ENCODE measurements around the gene RPTOR. TPM values are rescaled to one million over a fixed set of nuclear protein-coding genes. Genes with fewer than 3 reads are reported as not detected.

Gene RPTOR
- total RNA-seq, 1 experiment from 2014 or later = 25.1 TPM

DNA sequence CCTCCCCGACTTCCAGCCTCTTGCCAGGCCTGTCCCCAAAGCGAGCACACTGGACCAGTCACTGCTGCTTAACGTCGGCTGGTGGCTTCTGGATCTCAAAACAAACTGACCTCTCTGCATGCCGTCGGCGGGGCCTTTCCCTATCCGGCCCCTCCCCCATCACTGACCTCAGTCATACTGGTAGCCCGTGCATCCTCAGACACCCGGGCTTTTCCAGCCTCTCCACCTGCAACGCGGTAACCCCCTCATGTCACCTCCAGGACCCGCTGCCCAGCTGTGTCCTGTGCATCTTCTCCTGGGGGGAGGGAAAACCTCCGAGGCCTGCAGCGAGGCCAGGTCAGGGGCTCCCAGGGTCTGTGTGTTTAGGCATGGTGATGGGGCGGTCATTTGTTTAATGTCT, 308.4 kb downstream of the RPTOR start:
- H3K56ac ChIP-seq (ENCODE audit: insufficient read length, low read depth, low read length) = no peak overlapping the region
- peak overlapping the region in 2 of 3 experiments; percentile 48 to 49; a peak in 3 of 7 replicates for H3K27ac Mint-ChIP-seq

More for the DNA sequence above, 308.4 kb downstream of the RPTOR start:
- no peak for DNase-seq
- H4K91ac ChIP-seq (ENCODE audit: insufficient read length, low read depth, low read length) = no peak overlapping the region
- H2BK120ac ChIP-seq (ENCODE audit: low read depth, low read length, poor library complexity, severe bottlenecking) = no peak overlapping the region
- H3K4me3 Mint-ChIP-seq = no peak overlapping the region
- no peak overlapping the region for H2AK5ac ChIP-seq (ENCODE audit: insufficient read length, low read length)
- no peak overlapping the region for H2BK12ac ChIP-seq (ENCODE audit: insufficient read length, low read depth, low read length)
- peaks cover 11 to 19% of the 10 kb centered on the region in 2 experiments for H3K4me1 Mint-ChIP-seq
- H3K27me3 ChIP-seq (ENCODE audit: insufficient read depth, low read length) = no peaks in the 10 kb centered on the region
- H2BK15ac ChIP-seq (ENCODE audit: low read depth, low read length) = no peak overlapping the region
- no peak overlapping the region for H3K14ac ChIP-seq (ENCODE audit: insufficient read depth, low read length)
- no peaks in the 10 kb centered on the region for H3K4me1 ChIP-seq (ENCODE audit: insufficient read depth, low read length)
- no peaks in the 10 kb centered on the region for H3K9me3 Mint-ChIP-seq
- TF ChIP-seq, protein P1, sequence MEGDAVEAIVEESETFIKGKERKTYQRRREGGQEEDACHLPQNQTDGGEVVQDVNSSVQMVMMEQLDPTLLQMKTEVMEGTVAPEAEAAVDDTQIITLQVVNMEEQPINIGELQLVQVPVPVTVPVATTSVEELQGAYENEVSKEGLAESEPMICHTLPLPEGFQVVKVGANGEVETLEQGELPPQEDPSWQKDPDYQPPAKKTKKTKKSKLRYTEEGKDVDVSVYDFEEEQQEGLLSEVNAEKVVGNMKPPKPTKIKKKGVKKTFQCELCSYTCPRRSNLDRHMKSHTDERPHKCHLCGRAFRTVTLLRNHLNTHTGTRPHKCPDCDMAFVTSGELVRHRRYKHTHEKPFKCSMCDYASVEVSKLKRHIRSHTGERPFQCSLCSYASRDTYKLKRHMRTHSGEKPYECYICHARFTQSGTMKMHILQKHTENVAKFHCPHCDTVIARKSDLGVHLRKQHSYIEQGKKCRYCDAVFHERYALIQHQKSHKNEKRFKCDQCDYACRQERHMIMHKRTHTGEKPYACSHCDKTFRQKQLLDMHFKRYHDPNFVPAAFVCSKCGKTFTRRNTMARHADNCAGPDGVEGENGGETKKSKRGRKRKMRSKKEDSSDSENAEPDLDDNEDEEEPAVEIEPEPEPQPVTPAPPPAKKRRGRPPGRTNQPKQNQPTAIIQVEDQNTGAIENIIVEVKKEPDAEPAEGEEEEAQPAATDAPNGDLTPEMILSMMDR (conservative IDR thresholded peaks at IDR 0.05) = no peak
- no CpG with 5 or more reads among the region's 16 CpGs for WGBS (ENCODE audit: extremely low coverage, insufficient read length, low lambda C conversion rate)
- no peak overlapping the region for H4K8ac ChIP-seq (replicated peaks; ENCODE audit: insufficient read length, low read depth, low read length)
- no peak overlapping the region for H3K27ac ChIP-seq (ENCODE audit: insufficient read length, low read depth, low read length)
- H2AFZ ChIP-seq (ENCODE audit: low read length) = no peak overlapping the region
- H3K36me3 Mint-ChIP-seq (ENCODE audit: insufficient read depth in 1 of 3, low read depth in 3 of 3) = peaks cover 5 to 18% (median 5%) of the 10 kb centered on the region in 3 experiments
- no peak overlapping the region for H3K4me2 ChIP-seq (ENCODE audit: insufficient read depth, insufficient read length, low read length)
- no peak overlapping the region for H3T11ph ChIP-seq (ENCODE audit: low read length)
- no peak overlapping the region for H4K5ac ChIP-seq (ENCODE audit: insufficient read length, low read depth, low read length)
- H3K23ac ChIP-seq (ENCODE audit: insufficient read length, low read depth, low read length) = no peak overlapping the region
- no peaks in the 10 kb centered on the region for H3K79me2 ChIP-seq (ENCODE audit: insufficient read depth, low read length)
- H3K9ac ChIP-seq (ENCODE audit: extremely low read depth, insufficient read length, low read length) = no peak overlapping the region
- no peak overlapping the region for H3K4ac ChIP-seq (ENCODE audit: low read depth, low read length)
- H3K27me3 Mint-ChIP-seq (ENCODE audit: low read depth) = no peaks in the 10 kb centered on the region; the same call in 1 of the 2 replicates
- no peaks in the 10 kb centered on the region for H4K20me1 ChIP-seq (ENCODE audit: control insufficient read depth, insufficient read depth, insufficient read length)
- H2BK5ac ChIP-seq (ENCODE audit: insufficient read length, low read length) = no peak overlapping the region
- H3K79me1 ChIP-seq (ENCODE audit: insufficient read depth, low read depth, low read length, poor library complexity, severe bottlenecking) = no peaks in the 10 kb centered on the region
- H3K9me3 ChIP-seq (ENCODE audit: control insufficient read depth, low read depth, low read length) = no peaks in the 10 kb centered on the region
- H2BK20ac ChIP-seq (ENCODE audit: low read depth, low read length, poor library complexity, severe bottlenecking) = no peak overlapping the region
- no peak overlapping the region for H3K18ac ChIP-seq (ENCODE audit: insufficient read length, low read depth, low read length)
- H3K23me2 ChIP-seq (ENCODE audit: insufficient read length, low read depth, low read length, poor library complexity, severe bottlenecking) = no peaks in the 10 kb centered on the region

Measured in H9 (cell line).